T-helper 1 cell (primary cell): ENCODE results near the gene FKBP2.

Experiments used
- DNase-seq, 5 donors: peaks; one replicate each; pipeline ENCODE4 v3.0.0-alpha.2; 2012 to 2020

The FKBP2 gene

DNA sequence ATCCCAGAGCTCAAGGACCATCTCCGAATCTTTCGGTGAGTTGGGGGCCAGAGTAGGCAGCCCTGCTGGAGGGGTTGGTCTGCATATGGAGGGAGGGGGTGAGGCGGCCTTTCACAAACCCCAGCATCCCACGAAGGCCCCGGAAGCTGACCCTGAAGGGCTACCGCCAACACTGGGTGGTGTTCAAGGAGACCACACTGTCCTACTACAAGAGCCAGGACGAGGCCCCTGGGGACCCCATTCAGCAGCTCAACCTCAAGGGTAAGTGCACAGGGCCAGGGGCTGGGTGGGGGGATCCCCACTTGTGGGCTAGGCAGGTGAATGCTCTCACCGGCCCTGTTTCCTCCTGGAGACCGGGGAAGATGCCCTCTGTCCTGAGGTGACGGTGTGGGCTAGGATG, 21.1 kb upstream of the FKBP2 start:
- no peak for DNase-seq

DNA sequence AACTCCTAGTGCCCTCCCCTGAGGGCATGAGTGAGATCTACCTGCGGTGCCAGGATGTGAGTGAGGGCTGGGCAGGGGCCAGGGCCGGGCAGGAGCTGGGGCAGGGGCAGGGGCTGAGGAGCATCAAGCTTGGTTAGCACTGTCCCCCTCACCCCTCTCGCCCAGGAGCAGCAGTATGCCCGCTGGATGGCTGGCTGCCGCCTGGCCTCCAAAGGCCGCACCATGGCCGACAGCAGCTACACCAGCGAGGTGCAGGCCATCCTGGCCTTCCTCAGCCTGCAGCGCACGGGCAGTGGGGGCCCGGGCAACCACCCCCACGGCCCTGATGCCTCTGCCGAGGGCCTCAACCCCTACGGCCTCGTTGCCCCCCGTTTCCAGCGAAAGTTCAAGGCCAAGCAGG, 20.6 kb upstream of the FKBP2 start:
- DNase-seq, result no peak

DNA sequence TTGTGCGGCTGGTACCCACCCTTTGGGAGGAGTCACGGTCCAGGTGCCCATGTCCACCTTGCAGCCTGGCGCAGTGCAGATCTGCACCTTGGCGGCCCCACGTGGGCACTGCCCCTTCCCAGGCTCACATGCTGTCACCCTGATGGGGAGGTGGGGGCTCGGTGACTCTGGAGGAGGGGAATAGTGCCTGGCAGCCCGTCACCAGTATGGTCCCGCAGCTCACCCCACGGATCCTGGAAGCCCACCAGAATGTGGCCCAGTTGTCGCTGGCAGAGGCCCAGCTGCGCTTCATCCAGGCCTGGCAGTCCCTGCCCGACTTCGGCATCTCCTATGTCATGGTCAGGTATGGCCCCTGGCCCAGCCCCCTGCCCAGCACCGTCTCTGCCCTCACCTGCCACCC, 20.1 kb upstream of the FKBP2 start:
- no peak for DNase-seq

DNA sequence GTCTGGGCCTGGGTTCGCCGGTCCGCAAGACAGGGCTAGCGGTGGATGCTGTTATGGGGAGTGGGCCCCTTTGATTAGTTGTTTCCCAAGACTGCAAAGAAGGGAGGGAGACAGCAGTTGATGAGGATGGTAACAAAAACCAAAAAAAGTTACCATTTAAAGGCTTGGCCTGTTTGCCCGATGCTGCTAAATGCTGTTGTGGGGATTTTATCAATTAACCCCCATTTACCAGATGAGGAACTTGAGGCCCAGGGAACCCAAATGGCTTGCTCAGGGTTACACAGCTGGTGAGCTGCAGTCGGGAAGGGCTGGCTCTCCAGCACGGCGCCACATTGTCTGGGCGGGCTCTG, 18.3 kb upstream of the FKBP2 start:
- no peak for DNase-seq

DNA sequence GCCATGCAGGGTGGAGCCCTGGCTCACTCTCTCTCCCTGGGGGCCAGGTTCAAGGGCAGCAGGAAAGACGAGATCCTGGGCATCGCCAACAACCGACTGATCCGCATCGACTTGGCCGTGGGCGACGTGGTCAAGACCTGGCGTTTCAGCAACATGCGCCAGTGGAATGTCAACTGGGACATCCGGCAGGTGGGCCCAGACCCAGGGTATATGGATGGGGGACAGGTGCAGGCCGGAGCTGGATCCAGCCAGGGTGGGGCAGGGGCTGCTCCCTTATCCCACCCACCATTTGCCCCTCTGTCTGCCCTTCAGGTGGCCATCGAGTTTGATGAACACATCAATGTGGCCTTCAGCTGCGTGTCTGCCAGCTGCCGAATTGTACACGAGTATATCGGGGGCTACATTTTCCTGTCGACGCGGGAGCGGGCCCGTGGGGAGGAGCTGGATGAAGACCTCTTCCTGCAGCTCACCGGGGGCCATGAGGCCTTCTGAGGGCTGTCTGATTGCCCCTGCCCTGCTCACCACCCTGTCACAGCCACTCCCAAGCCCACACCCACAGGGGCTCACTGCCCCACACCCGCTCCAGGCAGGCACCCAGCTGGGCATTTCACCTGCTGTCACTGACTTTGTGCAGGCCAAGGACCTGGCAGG, 17.8 kb upstream of the FKBP2 start:
- no peak for DNase-seq

DNA sequence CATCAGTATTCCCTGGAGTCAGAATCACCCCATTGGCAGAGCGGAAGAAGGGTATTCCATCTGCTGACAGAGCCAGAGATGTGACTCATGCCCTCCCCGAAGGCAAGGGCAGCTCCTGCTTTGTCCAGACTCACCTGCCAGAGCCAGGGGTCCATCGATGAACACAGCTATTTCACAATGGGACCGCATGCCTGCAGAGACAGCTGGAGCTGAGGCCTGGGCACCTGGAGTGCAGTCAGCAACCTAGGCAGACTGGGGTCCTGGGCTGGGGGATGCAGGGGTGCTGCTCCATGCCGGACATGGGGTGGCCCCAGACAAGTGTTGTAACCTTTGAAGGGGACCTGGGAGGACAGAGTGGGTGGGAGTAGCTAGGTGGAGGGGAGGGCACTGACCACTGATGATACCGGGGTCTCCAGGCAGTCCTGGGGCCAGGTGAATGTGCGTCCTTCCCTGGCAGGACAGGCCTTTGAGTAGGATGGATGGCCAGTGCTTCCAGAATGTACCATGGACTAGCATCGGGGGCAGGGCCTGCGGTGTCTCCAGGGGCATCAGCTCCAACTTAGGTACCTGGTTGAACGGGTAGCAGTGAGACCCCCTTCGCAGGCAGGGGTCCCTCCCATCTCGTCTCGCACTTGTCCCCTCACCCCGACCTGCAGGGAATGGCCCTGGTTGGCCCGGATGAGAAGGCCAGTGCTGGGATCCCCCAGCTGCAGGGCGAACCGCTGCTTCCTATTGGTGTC, 16.6 kb upstream of the FKBP2 start:
- no peak for DNase-seq

DNA sequence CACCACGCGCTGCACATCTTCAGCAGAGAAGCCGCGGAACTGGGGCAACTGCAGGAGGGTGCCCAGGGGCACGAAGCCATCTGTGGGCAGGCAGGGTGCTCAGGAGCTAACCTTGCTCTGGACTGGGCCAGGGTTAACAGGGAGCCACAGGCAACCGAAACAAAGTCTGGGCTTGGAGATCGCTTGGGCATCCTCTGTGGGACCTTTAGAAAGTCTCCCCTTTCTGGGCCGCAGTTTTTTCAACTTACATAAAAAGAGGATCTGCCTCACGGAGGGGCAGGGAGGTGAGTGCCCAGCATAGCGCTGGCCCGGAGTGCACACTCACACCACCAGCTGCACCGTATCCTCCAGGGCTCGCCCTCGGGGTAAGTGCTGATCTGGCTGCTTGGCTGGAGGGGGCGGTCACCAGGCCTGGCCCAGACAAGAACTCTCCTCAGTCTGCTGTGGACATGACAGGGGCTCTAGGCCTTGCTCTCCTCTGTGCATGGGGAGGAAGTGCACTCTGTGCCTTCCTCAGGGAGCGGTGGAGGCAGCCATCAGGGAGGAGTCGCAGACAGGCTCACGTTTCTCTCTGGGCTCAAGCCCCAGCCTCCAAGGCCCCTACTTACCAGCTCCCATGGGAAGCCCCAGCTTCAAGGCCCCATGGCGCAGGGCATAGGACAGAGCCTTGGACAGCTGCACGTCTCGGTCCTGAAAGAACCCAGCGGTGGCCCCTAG, 15.8 kb upstream of the FKBP2 start:
- DNase-seq, result no peak

DNA sequence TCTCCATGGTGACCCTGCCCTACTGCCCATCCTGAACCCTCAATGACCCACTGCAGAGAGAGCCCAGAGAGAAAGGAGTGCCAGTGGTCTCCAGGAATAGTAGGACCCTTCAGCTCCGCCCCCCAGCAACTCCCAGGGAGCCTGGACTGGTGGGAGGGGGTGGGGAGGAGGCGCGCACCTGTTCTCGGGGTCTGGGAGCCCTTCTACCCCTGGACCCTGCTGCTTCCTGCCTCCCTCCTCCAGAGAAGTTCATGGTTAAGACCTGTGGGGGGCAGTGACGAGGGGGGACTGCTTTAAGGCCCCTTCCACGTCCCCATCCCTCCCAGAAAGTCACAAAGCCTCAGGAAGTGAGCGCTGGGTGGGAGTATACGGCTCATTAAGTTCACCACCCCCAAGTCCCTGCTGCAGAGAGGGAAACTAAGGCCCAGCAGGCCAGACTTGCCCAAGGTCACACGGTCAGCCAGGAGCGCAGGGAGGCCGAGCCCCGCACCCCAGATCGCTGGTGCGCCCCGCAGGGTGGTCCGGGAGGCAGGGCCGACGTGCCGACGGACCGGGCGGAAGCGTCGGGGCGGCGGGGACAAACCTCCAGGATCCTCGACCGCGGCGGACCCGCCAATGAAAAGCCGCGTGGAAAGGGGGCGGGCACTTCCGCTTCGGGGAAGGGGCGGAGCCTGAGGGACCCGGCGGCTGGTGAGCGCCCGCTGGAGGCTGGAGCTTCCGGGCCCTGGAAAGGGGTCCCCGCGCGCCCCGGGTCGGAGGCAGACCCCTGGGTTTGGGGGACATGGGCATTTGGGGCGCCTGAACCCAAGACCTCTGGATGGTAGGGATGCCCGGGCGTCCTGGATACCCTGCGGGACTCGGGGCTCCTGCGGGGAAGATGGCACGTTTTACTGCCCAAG, 15.0 kb upstream of the FKBP2 start, which contains the start of the genes NUDT22 and TRPT1:
Gene NUDT22, plus strand, starts transcription at position 667 of the 899 bp plus-strand sequence. CDS start 379 bp downstream, outside the sequence.
Gene TRPT1, minus strand, starts transcription at position 579 of the 899 bp plus-strand sequence. Its CDS starts 326 bp downstream, at position 253.
- peak; percentile 75 to 90 (median 86) for DNase-seq

DNA sequence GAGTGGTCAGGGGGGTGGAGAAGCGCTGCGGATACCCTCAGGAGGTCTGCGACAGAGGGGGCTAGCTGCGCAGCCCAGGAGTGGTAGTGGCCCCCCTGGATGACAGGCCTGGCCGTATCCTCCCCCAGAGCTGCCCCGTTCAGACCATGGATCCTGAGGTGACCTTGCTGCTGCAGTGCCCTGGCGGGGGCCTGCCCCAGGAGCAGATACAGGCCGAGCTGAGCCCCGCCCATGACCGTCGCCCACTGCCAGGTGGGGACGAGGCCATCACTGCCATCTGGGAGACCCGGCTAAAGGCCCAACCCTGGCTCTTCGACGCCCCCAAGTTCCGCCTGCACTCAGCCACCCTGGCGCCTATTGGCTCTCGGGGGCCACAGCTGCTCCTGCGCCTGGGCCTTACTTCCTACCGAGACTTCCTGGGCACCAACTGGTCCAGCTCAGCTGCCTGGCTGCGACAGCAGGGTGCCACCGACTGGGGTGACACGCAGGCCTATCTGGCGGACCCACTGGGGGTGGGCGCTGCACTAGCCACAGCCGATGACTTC, 14.3 kb upstream of the FKBP2 start:
- peak in 2 of 5 donors; percentile 56 to 78 for DNase-seq

DNA sequence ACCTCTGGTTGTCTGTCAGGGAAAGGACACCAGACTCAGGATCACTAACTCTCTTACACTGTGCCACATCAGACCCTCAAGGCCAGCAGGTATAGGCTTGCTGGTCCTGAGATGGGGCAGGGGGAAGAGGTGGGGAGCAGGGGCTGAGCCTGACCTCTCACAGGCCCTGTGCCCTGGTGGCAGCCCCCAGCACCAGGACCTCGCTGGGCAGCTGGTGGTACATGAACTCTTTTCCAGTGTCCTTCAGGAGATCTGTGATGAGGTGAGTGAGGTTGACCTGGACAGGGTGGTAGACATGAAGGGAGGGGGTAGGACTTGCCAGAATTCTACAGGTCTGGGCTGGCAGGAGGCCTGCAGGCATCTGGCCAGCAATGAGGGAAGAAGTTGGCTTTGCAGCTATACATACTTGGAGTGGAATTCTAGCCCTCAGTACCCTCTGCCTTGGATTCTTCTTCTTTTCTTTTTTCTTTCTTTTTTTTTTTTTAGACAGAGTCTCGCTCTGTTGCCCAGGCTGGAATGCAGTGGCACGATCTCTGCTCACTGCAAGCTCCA, 13.4 kb upstream of the FKBP2 start:
- DNase-seq, result no peak

DNA sequence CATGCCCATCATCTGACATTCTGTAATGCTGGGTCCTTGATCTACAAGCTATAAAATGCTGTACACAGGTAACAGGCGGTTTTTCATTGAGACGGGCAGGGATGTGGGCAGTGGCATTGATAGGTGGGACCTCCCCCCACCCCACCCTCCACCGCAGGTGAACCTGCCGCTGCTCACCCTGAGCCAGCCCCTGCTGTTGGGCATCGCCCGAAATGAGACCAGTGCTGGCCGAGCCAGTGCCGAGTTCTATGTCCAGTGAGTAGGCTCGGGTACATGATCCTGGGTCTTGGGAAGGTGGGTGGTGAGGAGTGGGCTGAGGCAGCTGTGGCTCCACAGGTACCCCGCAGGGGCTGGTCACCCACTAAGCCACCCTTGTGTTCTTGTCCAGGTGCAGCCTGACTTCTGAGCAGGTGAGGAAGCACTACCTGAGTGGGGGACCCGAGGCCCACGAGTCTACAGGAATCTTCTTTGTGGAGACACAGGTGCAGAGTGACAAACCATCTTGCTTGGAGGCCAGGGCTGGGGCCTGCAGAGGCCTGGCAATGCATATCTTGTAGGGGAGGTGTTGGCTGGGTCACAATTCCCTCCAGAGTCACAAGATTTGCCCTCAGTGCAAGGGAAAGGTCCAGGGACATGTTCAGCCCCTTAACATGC, 11.7 kb upstream of the FKBP2 start:
- DNase-seq, result no peak

DNA sequence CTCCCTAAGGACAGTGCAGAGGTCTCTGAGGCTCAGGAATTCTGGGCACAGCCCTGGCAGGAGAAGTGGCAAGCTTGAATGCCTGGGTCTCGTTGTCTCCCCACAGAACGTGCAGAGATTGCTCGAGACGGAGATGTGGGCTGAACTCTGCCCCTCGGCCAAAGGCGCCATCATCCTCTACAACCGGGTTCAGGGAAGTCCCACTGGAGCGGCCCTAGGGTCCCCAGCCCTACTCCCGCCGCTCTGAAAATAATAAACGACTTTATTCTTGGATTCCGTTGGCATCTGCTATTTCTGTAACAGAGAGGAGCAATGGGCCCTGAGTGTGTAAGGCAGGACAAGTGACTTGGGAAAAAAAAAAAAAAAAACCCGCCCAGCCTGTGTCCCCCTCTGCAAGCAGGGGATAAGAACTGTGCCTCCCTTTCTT, 11.1 kb upstream of the FKBP2 start:
- no peak for DNase-seq

DNA sequence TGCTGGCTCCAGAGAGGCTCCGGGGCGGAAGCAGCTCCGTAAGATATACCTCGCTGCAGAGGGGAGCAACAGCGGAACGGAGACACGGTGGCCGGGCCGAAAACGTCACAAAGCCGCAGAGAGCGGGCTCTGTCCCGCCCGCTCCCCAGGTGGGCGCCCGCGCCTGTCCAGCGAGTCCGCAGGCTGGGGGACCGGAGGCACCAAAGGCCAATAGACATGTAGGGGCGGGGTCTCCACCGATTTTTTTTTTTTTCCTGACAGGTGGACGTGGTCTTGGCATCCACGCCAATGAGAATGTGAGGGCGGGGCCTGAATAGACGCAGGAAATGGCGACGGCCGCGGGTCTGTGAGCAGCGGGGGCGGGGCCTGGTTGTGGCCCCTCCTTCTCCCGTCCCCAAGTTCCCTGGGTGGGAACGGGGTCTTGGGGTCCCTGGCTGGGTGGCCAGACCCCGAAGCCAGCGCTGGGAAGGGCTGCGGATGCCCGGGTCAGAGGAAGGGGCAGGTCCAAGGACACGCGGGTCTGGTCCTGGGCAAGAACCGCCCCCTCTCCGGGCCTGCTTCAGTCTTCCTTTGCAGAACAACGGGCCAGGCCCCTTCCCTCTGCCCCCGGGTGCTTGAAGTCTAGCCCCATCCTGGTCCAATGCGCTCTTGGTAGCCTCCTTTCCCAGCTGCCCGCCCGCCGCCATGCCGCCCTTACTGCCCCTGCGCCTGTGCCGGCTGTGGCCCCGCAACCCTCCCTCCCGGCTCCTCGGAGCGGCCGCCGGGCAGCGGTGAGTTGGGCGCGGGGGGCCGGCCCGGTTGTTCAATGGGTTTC, 10.5 kb upstream of the FKBP2 start, which contains the start of gene DNAJC4:
Gene DNAJC4, plus strand, starts transcription at position 378 of the 814 bp plus-strand sequence. Its CDS starts 307 bp downstream, at position 685.
- DNase-seq, result peak; percentile 79 to 92 (median 84)

DNA sequence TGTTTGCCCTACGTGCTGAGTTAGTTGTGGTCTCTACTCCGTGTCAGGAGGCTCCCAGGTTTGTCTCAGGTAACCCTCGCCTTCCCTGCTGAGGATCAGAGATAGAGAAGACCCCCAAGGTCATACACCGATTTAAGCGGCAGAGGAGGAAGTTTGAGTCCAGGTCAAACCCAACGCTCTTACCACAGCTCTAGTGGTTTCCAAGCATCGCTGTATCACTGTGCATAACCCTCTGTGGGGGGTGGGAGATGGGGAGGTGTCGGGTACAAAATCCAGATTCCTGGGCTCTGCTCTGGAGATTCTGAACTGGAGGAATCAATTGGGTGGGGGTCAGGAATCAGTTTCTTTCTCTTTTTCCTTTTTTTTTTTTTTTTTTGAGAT, 9.9 kb upstream of the FKBP2 start:
- no peak for DNase-seq

DNA sequence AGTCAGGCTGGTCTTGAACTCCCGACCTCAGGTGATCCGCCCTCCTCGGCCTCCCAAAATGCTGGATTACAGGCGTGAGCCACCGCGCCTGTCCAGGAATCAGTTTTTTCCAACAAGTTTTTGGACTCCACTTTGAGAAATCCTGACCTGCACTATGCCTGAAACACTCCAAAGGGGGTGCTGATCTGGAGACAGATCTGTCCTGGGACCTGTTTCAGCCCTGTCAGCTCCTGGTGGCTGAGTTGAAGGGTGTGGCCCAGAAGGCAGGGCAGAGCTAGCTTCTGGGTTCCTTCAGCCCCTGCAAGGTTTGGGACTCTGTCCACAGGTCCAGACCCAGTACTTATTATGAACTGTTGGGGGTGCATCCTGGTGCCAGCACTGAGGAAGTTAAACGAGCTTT, 9.3 kb upstream of the FKBP2 start:
- DNase-seq, result no peak

DNA sequence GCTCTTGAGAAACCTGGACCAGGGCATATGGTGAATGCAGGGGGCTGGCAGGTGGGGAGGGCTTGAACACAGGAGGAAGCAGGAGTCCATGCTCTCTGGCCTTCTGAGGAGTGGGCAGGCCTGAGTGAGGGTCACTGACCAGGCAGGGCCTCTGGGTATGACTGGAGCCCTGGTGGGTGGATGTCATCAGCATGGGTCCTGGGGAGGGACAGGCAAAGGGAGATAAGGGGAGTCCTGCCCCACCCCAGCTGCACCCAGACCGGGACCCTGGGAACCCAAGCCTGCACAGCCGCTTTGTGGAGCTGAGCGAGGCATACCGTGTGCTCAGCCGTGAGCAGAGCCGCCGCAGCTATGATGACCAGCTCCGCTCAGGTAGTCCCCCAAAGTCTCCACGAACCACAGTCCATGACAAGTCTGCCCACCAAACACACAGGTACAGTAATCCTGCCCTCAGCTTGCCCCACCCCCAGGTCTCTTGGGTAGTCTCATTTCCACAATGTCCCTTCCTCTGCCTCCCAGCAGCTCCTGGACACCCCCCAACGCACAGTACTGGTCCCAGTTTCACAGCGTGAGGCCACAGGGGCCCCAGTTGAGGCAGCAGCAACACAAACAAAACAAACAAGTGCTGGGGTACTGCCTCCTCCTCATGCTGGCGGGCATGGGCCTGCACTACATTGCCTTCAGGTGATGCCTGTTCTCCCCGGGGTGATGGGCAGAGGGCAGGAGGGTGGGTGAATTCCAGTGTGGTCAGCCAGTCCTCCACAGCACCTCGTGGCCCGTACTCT, 8.5 kb upstream of the FKBP2 start:
- no peak for DNase-seq

DNA sequence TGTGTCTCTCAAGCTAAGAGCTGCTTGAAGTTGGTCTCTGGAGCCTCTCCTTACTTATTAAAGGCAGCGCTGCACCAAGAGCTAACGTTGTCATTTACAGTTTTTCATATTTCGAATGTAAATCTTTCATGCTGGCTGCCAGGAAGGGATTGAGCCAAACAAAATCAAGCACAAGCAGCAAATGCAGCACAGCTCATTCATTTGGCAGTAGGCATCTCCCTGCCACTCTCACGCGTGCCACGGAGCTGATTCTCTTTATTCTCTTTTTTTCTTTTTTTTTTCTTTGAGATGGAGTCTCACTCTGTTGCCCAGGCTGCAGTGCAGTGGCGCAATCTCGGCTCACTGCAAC, 8.0 kb upstream of the FKBP2 start:
- no peak for DNase-seq

DNA sequence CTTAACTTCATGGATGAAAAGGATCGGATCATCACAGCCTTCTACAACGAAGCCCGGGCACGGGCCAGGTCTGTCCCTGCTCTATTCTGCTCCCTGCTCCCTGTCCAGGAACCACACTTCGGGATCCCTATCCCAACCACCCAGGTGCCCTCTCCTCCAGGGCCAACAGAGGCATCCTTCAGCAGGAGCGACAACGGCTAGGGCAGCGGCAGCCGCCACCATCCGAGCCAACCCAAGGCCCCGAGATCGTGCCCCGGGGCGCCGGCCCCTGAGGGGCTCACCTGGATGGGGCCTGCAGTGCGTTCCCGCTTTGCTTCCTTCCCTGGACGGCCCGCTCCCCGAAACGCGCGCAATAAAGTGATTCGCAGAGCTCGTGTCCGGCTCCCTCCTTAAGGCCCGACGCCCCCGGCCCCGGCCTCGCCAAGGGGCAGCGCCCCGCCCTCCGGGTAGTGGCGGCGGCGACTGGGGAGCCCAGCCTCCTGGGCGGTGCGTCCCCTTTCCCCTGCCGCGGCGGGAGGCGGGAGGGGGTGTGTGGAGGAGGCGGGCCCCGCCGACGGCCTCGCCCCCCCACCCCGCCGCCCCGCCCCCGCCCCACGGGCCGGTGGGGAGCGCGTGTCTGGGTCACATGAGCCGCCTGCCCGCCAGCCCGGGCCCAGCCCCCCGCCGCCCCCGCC, 6.8 kb upstream of the FKBP2 start, which contains the start of gene VEGFB:
Gene VEGFB, plus strand, starts transcription at position 672 of the 674 bp plus-strand sequence. CDS start 250 bp downstream, outside the sequence.
- DNase-seq, result peak; percentile 60 to 78 (median 61)
